ENCODE measurements around the gene ERVW-1.

- TF ChIP-seq CTCF (IDR thresholded peaks at IDR 0.05; ENCODE audit: low read length), result no peak
- no peak for TF ChIP-seq EZH2 (optimal IDR thresholded peaks at IDR 0.05; ENCODE audit: low read depth, low read length)
These were observed 26.1 kb downstream of the ERVW-1 start for GRCh38 chr7:92451645-92452044.
